Neuron (in vitro differentiated cells): ENCODE data around the gene TFB1M.
"Not testable (repeated sequence)": the region's sequence is repeated elsewhere in the genome, so short reads cannot be mapped to it uniquely, and the experiment has no call there.

Source experiments
- H2AFZ ChIP-seq: one replicate; pipeline ENCODE4 v1.6.1; 2013; ENCODE audit warnings: low read depth, mild to moderate bottlenecking, inconsistent platforms, low read length, moderate library complexity
- H3K27me3 ChIP-seq: one replicate; pipeline ENCODE4 v1.6.1; 2013; ENCODE audit warnings: low read length; ENCODE audit not compliant: insufficient read depth
- H3K36me3 ChIP-seq: one replicate; pipeline ENCODE4 v1.6.1; 2013; ENCODE audit warnings: low read length; ENCODE audit not compliant: insufficient read depth
- H3K4me1 ChIP-seq: one replicate; pipeline ENCODE4 v1.6.1; 2013; ENCODE audit warnings: low read length; ENCODE audit not compliant: insufficient read depth
- H3K4me3 ChIP-seq: 2 replicates; pipeline ENCODE4 v1.5.1; 2013; ENCODE audit warnings: mild to moderate bottlenecking, low read length, moderate library complexity
- H3K9me3 ChIP-seq: one replicate; pipeline ENCODE4 v1.6.1; 2013; ENCODE audit warnings: low read length

Gene TFB1M

DNA sequence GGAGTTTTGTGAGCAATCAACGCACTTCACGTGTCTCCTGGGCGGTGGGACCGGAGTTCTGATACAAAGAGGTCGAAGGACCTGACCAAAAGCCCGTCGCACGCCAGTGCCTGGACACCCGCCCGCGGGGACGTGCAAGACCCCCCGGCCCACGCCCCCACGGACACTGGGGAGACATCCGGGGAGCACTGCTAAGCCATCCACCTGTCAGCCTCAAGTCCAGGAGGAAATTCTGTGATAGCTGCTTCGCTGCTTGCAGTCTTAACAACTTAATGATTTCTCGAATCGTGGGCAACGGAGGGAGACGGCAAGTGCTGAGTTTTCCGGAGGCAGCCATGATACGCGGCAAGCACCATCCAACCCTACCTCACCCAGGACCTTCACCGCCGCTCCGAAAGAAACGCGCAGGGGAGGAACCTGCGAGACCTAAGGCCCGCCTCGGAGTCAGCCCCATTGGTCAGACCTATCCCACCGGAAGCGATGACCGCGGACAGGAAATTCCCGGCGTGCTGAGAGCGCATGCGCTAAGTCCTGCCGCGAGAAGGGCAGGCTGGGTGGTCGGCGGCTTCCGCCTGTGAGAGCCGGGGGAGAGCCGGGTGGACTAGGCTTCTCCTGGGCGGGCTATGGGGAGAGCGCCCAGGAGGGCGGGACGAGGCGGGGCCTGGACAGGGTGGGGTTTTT lies at the start of gene TFB1M:
TFB1M (minus strand) TSS at position 393 of the 681 bp plus-strand sequence; CDS start at position 337, 56 bp downstream.
- Histone ChIP-seq H3K27me3 (no peaks in the 10 kb centered on the region), H3K36me3 (peaks cover 15% of the 10 kb centered on the region), H3K4me3 (peak within 1 kb of the TSS; percentile 75), H3K9me3 (no peaks in the 10 kb centered on the region), H3K4me1 (no peaks in the 10 kb centered on the region), H2AFZ (peak within 1 kb of the TSS; percentile 57)

DNA sequence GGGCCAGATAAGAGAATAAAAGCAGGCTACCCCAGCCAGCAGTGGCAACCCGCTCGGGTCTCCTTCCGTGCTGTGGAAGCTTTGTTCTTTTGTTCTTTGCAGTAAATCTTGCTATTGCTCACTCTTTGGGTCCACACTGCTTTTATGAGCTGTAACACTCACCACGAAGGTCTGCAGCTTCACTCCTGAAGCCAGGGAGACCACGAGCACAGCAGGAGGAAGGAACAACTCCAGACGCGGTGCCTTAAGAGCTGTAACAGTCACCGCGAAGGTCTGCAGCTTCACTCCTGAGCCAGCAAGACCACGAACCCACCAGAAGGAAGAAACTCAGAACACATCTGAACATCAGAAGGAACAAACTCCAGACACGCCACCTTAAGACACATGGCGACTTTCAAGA lies 49.7 kb upstream of the TFB1M start:
- not testable (repeated sequence) for H3K4me3 ChIP-seq, H3K27me3 ChIP-seq, H3K36me3 ChIP-seq, H2AFZ ChIP-seq, H3K9me3 ChIP-seq, H3K4me1 ChIP-seq

DNA sequence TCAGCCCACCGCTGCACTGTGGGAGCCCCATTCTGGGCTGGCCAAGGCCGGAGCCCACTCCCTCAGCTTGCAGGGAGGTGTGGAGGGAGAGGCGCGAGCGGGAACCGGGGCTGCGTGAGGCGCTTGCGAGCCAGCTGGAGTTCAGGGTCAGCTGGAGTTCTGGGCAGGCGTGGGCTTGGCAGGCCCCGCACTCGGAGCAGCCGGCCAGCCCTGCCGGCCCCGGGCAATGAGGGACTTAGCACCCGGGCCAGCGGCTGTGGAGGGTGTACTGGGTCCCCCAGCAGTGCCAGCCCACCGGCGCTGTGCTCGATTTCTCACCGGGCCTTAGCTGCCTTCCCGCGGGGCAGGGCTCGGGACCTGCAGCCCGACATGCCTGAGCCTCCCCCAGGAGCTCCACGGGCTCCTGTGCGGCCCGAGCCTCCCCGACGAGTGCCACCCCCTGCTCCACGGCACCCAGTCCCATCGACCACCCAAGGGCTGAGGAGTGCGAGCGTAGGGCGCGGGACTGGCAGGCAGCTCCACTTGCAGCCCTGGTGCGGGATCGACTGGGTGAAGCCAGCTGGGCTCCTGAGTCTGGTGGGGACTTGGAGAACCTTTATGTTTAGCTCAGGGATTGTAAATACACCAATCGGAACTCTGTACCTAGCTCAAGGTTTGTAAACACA lies 48.8 kb upstream of the TFB1M start:
- not testable (repeated sequence) for H3K36me3 ChIP-seq, H3K4me1 ChIP-seq, H3K9me3 ChIP-seq, H2AFZ ChIP-seq, H3K27me3 ChIP-seq, H3K4me3 ChIP-seq

DNA sequence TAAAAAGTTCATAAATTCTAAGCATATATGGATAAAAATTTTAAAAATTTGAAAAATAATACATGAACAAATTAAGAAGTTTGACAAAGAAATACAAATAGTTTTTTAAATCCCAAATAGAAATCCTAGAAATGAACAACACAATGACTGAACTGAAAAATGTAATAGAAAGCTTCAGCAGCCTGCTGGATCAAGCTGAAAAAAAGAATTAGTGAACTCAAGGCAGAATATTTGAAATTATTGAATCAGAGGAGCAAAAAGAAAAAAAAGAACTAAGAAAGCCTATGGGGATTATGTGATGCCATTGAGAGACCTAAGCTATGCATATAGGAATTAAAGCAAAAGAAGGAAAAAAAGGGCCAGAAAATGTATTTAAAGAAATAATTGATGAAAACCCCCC lies 39.9 kb upstream of the TFB1M start:
- Histone ChIP-seq H2AFZ (no peak overlapping the region), H3K4me3 (no peak overlapping the region), H3K27me3 (no peaks in the 10 kb centered on the region), H3K4me1 (no peaks in the 10 kb centered on the region), H3K9me3 (no peaks in the 10 kb centered on the region), H3K36me3 (no peaks in the 10 kb centered on the region)

DNA sequence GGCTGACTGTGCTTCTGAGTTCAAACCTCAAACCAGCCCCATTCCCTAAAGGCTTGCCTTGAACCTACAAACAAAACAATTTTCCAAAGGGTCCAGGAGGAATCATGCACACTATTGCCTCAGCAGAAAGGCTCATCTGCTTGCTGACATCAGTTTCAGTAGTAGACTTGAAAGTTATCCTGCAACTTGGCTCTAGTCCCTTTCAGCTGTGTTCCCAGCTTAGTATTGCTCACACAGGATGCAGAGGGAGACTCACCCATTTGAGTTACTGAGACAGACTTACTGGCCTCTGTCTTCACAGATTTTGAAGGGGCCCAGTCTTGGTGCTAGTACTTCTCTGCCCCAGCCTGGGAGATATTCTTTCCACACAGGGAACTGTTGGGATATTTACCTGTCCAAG lies 38.5 kb upstream of the TFB1M start:
- Histone ChIP-seq H3K36me3 (no peaks in the 10 kb centered on the region), H3K4me1 (no peaks in the 10 kb centered on the region), H3K27me3 (no peaks in the 10 kb centered on the region), H2AFZ (no peak overlapping the region), H3K4me3 (no peak overlapping the region), H3K9me3 (no peaks in the 10 kb centered on the region)

DNA sequence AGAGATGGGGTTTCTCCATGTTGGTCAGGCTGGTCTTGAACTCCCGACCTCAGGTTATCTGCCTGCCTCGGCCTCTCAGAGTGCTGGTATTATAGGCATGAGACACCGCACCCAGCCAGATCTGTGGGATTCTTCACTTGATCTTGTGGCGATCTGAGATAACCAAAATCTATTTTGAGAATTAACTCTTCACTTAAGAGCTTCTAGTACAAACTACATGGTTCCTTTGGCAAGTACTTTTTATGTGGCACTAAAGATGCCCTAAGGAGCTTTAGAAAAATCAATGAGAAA lies 37.8 kb upstream of the TFB1M start:
- H3K4me3 ChIP-seq, result no peak overlapping the region
- H3K27me3 ChIP-seq, result no peaks in the 10 kb centered on the region
- no peaks in the 10 kb centered on the region for H3K4me1 ChIP-seq
- H3K36me3 ChIP-seq, result no peaks in the 10 kb centered on the region
- no peak overlapping the region for H2AFZ ChIP-seq
- H3K9me3 ChIP-seq, result no peaks in the 10 kb centered on the region

DNA sequence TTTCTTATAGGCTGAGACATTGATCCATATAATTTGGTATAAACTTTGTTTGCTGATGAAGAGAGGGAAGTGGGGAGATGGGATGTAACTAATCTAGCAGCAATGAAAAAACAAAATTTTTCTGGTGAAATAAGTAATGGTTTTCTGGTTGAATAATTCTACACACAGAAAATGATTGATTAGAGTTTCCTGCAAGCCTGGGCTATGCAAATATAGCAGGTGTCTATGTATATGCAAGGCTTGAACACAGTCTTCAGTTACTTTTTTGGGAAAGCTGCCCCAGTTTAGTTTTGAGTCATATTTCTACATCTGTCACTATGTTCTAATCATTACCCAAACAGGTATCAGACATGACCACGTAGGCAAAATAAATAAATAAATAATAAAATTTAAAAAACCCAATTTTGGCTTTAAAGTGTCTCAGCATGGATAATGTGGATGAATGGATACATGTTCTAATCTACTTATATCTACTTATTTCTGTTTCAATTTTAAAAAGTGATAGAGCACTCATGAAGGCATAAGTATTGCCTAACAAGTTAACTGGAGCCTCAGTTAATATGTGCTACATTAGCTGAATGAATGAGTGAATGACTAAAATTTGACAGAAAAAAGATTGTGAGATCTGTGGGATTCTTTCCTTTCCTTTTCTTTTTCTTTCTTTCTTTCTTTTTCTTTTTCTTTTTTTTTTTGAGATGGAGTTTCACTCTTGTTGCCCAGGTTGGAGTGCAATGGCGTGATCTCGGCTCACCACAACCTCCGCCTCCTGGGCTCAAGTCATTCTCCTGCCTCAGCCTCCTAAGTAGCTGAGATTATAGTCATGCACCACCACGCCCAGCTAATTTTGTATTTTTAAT lies 37.2 kb upstream of the TFB1M start:
- no peaks in the 10 kb centered on the region for H3K27me3 ChIP-seq
- H3K4me3 ChIP-seq, result no peak overlapping the region
- H3K4me1 ChIP-seq, result no peaks in the 10 kb centered on the region
- H3K36me3 ChIP-seq, result no peaks in the 10 kb centered on the region
- H2AFZ ChIP-seq, result no peak overlapping the region
- H3K9me3 ChIP-seq, result no peaks in the 10 kb centered on the region

DNA sequence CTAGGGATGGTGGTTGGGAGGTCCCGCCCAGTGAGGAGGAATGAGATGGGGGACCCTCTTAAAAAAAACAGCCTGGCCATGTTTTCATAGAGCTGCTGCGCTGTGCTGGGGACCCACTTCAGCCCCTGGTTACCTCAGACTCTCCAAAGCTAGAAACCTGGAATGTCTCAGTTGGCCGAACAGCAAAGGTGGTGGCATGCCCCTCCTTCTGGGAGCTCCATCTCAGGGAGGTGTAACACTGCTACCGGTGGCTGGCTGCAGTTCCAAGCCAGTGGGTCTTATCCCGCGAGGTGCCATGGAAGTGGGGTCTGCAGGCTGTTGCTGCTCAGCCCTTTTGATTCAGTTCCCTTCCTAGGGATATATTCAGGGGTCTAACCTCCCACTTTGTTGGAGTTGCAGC lies 35.7 kb upstream of the TFB1M start:
- Histone ChIP-seq H3K9me3 (no peaks in the 10 kb centered on the region), H2AFZ (no peak overlapping the region), H3K27me3 (no peaks in the 10 kb centered on the region), H3K36me3 (no peaks in the 10 kb centered on the region), H3K4me1 (no peaks in the 10 kb centered on the region), H3K4me3 (no peak overlapping the region)

DNA sequence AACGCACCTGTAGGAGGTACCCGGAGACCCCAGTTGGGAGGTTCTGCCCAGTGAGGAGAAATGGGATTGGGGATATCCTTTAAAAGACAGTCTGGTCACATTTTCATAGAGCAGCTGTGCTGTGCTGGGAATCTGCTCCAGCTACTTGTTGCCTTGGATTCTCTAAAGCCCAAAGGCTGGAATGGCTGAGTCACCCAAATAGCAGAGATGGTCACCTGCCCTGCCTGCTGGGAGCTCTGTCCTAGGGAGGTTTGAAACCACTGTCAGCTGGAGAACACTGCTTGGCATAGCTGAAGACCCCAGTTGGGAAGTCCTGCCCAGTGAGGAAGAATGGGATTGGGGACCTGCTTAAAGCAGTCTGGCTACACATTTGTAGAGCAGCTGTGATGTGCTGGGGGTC lies 34.8 kb upstream of the TFB1M start:
- H3K27me3 ChIP-seq, result no peaks in the 10 kb centered on the region
- H3K4me1 ChIP-seq, result no peaks in the 10 kb centered on the region
- no peaks in the 10 kb centered on the region for H3K36me3 ChIP-seq

DNA sequence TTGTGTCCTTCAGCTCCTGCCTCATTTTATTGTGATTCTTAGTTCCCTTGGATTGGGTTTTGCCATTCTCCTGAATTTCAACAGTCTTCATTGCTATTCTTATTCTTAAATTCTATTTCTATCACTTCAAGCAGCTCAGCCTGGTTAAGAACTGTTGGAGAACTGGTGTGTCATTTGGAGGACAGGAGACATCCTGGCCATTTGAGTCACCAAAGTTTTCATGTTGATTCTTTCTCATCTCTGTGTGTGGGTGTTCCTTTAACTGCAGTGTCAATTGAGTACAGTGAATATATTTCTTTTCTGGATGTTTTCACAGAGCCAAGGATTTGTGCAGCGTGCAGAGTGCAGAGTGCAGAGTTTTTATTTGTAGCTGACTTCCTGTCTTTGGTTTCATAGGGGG lies 33.5 kb upstream of the TFB1M start:
- Histone ChIP-seq H3K27me3 (no peaks in the 10 kb centered on the region), H3K4me3 (no peak overlapping the region), H2AFZ (no peak overlapping the region), H3K4me1 (no peaks in the 10 kb centered on the region), H3K36me3 (no peaks in the 10 kb centered on the region), H3K9me3 (no peaks in the 10 kb centered on the region)

More for the DNA sequence above, 34.8 kb upstream of the TFB1M start:
- H2AFZ ChIP-seq, result no peak overlapping the region
- H3K4me3 ChIP-seq, result no peak overlapping the region
- no peaks in the 10 kb centered on the region for H3K9me3 ChIP-seq

DNA sequence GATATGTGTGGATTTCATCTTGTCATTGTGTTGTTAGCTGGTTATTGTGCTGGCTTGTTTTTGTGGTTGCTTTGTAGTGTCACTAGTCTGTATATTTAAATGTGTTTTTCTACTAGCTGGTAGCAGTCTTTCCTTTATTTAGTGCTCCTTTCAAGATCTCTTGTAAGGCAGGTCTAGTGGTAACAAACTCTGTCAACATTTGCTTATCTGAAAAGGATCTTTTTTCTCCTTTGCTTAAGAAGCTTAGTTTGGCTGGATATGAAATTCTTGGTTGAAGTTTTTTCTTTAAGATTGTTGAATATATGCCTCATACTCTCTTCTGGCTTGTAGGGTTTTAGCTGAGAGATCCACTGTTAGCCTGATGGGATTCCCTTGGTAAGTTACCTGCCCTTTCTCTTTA lies 32.7 kb upstream of the TFB1M start:
- Histone ChIP-seq H3K27me3 (no peaks in the 10 kb centered on the region), H3K4me3 (no peak overlapping the region), H2AFZ (no peak overlapping the region), H3K4me1 (no peaks in the 10 kb centered on the region), H3K36me3 (no peaks in the 10 kb centered on the region), H3K9me3 (no peaks in the 10 kb centered on the region)

DNA sequence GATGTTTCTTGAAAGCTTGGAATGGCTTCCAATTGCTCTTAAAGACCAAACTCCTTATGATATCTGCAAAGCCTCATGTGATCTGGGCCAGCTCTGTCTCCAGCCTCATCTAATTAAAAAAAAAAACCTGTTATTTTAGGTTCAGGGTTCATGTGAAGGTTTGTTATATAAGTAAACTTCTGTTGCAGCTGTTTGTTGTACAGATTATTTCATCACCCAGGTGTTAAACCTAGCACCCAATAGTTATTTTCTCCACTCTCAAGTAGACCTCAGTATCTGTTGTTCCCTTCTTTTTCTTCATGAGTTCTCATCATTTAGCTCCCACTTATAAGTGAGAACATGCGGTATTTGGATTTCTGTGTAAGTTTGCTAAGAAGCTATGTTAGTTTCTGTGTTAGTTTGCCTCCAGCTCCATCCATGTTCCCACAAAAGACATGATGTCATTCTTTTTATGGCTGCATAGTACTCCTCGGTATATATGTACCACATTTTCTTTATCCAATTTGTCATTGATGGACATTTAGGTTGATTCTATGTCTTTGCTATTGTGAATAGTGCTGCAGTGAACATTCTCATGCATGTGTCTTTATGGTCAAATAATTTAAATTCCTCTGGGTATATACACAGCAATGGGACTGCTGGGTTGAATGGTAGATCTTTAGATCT lies 30.2 kb upstream of the TFB1M start:
- Histone ChIP-seq H3K4me1 (no peaks in the 10 kb centered on the region), H3K9me3 (no peaks in the 10 kb centered on the region), H3K36me3 (no peaks in the 10 kb centered on the region), H2AFZ (no peak overlapping the region), H3K27me3 (no peaks in the 10 kb centered on the region), H3K4me3 (no peak overlapping the region)
